NT2/D1 (cell line): Measurements from ENCODE around the gene CCDC146.
"Not testable (repeated sequence)": the region's sequence is repeated elsewhere in the genome, so short reads cannot be mapped to it uniquely, and the experiment has no call there.

ENCODE experiments used
- YY1 ChIP-seq: IDR thresholded peaks from 2 replicates; pipeline ENCODE4 v1.6.1; 2011; ENCODE audit not compliant: insufficient read length, insufficient read depth
- ZNF274 ChIP-seq: IDR thresholded peaks from 2 replicates; pipeline ENCODE4 v1.6.1; 2011; ENCODE audit warnings: mild to moderate bottlenecking, low read depth, low read length

GRCh38 chr7:77074786-77075396 lies 47.5 kb upstream of the CCDC146 start:
- TF ChIP-seq ZNF274, YY1: not testable (repeated sequence)
